ENCODE data around the gene ARHGEF5. TPM values are rescaled to one million over a fixed set of nuclear protein-coding genes. Genes with fewer than 3 reads are reported as not detected.

Gene ARHGEF5
- total and polyA plus RNA-seq, 10 of the 15 experiments (the other 5 are each of a cell fraction or from before 2014, with no cell fraction given), result 1.6 to 17.2 (median 7.8) TPM

DNA sequence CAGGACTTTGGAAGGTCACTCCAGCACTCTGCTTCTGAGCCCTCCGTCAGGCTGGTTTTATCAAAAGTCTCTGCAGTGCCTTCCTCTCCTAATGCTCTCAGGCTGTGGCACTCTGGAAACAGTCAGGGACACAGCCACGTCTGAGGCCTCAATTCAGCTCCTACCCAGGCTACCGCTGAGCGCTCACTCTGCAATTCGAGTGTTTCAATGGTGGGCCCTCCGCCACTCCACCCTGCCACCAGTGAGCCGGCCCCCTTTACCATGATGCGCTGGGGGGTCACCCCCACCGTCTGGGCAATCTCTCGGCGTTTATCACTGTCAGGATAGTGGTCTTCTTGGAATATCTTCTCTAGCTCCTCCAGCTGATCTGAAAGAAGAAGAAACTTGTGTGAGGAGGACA is 44.7 kb downstream of the ARHGEF5 start:
- 46% methylated on average over 10 of the region's 11 CpGs for WGBS (ENCODE audit: insufficient coverage, insufficient replicate concordance, low lambda C conversion rate, missing lambda C conversion rate)
- intact Hi-C loops (cut with micrococcal nuclease; ENCODE audit: unreplicated experiment), result no loop called here

DNA sequence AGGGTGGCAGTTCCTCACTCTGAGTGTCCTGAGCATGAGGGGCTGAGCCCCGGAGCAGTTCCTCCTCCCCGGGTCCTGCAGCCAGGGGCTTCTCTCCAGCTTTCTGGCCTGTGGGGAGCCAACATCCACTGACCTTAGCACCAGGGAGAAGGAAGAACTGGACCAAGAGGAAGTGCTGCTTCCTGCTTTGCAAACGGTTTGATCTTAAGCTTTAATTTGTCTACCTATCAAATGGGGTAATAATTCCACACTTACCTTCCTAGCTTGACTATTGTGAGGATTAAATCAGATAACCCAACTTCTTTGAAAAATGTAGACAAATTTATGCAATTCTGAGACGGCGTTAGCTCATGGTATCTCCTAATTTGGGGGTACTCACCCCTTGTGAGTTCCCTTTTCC is 46.3 kb downstream of the ARHGEF5 start:
- intact Hi-C loops (cut with micrococcal nuclease; ENCODE audit: unreplicated experiment) (no loop called here), in situ Hi-C loops (cut with MboI) (no loop called here)
- POLR2A ChIA-PET, result no interaction called here
- Histone ChIP-seq H3K9me3 (replicated peaks; ENCODE audit: control insufficient read depth, insufficient read depth, low read length) (no peaks in the 10 kb centered on the region), H3K27ac (ENCODE audit: control insufficient read depth, insufficient read depth) (no peak overlapping the region), H3K36me3 (ENCODE audit: control insufficient read depth in 2 of 2, insufficient read depth in 2 of 2, low read length in 1 of 2) (no peaks in the 10 kb centered on the region), H3K4me3 (no peak overlapping the region), H2AFZ (ENCODE audit: control insufficient read depth, low read depth, low read length) (no peak overlapping the region), H3K27me3 (replicated peaks in 1 of 2; ENCODE audit: control insufficient read depth in 2 of 2, insufficient read depth in 2 of 2, low read length in 1 of 2) (no peaks in the 10 kb centered on the region; a peak in 1 of 4 replicates), H4K20me1 (ENCODE audit: control insufficient read depth, insufficient read depth) (no peaks in the 10 kb centered on the region), H3K9ac (ENCODE audit: control insufficient read depth, insufficient read depth, low read length) (no peak overlapping the region), H3K79me2 (ENCODE audit: control insufficient read depth, insufficient read depth, low read length) (no peaks in the 10 kb centered on the region), H3K4me2 (ENCODE audit: control insufficient read depth, insufficient read depth) (no peak overlapping the region), H3K4me1 (ENCODE audit: control insufficient read depth, insufficient read depth, low read length) (no peaks in the 10 kb centered on the region)
- TF ChIP-seq CHD1 (IDR thresholded peaks at IDR 0.05; ENCODE audit: low read depth, low read length), result no peak
- TF ChIP-seq, protein P1, sequence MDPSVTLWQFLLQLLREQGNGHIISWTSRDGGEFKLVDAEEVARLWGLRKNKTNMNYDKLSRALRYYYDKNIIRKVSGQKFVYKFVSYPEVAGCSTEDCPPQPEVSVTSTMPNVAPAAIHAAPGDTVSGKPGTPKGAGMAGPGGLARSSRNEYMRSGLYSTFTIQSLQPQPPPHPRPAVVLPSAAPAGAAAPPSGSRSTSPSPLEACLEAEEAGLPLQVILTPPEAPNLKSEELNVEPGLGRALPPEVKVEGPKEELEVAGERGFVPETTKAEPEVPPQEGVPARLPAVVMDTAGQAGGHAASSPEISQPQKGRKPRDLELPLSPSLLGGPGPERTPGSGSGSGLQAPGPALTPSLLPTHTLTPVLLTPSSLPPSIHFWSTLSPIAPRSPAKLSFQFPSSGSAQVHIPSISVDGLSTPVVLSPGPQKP (IDR thresholded peaks at IDR 0.05; ENCODE audit: low read depth, low read length), result no peak
- 22% methylated on average over 5 of the region's 5 CpGs for WGBS (ENCODE audit: insufficient coverage, insufficient replicate concordance, low lambda C conversion rate, missing lambda C conversion rate)
- ATAC-seq (no peak), DNase-seq (ENCODE audit: low read depth, low spot score) (no peak), FAIRE-seq (no peak)
- RAD21 ChIA-PET (ENCODE audit: unreplicated experiment), result no interaction called here
- no TSS peak for BruUV-seq (replicated peaks)
- SMC1A ChIA-PET (ENCODE audit: uncharacterized antibody, unreplicated experiment), result interaction anchor here (1.4 kb wide), 1 partner anchor 9 kb away, joined by 3 read pairs; no protein-coding TSS in a partner anchor
- CTCF ChIA-PET, result interaction anchor here (1.6 kb wide), 1 partner anchor 10 kb away, joined by 5 read pairs; no protein-coding TSS in a partner anchor

More for the DNA sequence above, 44.7 kb downstream of the ARHGEF5 start:
- Histone ChIP-seq H3K27ac (ENCODE audit: control insufficient read depth, insufficient read depth) (no peak overlapping the region), H3K36me3 (ENCODE audit: control insufficient read depth in 2 of 2, insufficient read depth in 2 of 2, low read length in 1 of 2) (no peaks in the 10 kb centered on the region), H3K4me3 (no peak overlapping the region), H3K9me3 (replicated peaks; ENCODE audit: control insufficient read depth, insufficient read depth, low read length) (no peaks in the 10 kb centered on the region), H3K4me1 (ENCODE audit: control insufficient read depth, insufficient read depth, low read length) (no peaks in the 10 kb centered on the region), H4K20me1 (ENCODE audit: control insufficient read depth, insufficient read depth) (no peaks in the 10 kb centered on the region), H2AFZ (ENCODE audit: control insufficient read depth, low read depth, low read length) (no peak overlapping the region), H3K27me3 (replicated peaks in 1 of 2; ENCODE audit: control insufficient read depth in 2 of 2, insufficient read depth in 2 of 2, low read length in 1 of 2) (no peaks in the 10 kb centered on the region; a peak in 1 of 4 replicates), H3K9ac (ENCODE audit: control insufficient read depth, insufficient read depth, low read length) (no peak overlapping the region), H3K79me2 (ENCODE audit: control insufficient read depth, insufficient read depth, low read length) (no peaks in the 10 kb centered on the region), H3K4me2 (ENCODE audit: control insufficient read depth, insufficient read depth) (no peak overlapping the region)
- RAD21 ChIA-PET (ENCODE audit: unreplicated experiment), result no interaction called here
- in situ Hi-C loops (cut with MboI), result loop anchor here (25.0 kb wide), 1 partner anchor 488 kb away; the partner anchor contains the start of gene TCAF1
- SMC1A ChIA-PET (ENCODE audit: uncharacterized antibody, unreplicated experiment), result no interaction called here
- BruUV-seq (replicated peaks), result no TSS peak
- POLR2A ChIA-PET, result no interaction called here
- CTCF ChIA-PET, result interaction anchor here (1.0 kb wide), 1 partner anchor 8 kb away, joined by 3 read pairs; no protein-coding TSS in a partner anchor
- no peak for FAIRE-seq
- TF ChIP-seq ZNF622 (IDR thresholded peaks at IDR 0.05) (no peak), EP300 (IDR thresholded peaks at IDR 0.05; ENCODE audit: borderline replicate concordance in 1 of 2, control insufficient read depth in 1 of 2, low read depth in 2 of 2, low read length in 2 of 2) (no peak), SMC3 (IDR thresholded peaks at IDR 0.05; ENCODE audit: borderline replicate concordance, low read length) (no peak)
- TF ChIP-seq, protein P2, sequence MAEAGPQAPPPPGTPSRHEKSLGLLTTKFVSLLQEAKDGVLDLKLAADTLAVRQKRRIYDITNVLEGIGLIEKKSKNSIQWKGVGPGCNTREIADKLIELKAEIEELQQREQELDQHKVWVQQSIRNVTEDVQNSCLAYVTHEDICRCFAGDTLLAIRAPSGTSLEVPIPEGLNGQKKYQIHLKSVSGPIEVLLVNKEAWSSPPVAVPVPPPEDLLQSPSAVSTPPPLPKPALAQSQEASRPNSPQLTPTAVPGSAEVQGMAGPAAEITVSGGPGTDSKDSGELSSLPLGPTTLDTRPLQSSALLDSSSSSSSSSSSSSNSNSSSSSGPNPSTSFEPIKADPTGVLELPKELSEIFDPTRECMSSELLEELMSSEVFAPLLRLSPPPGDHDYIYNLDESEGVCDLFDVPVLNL (IDR thresholded peaks at IDR 0.05; ENCODE audit: low read depth, low read length), result no peak
- DNase-seq (ENCODE audit: low read depth, low spot score), result no peak
- ATAC-seq, result no peak

Measured in GM12878 (cell line).